Fibroblast of mammary gland (primary cell): Measurements from ENCODE around the gene DOCK2.

Experiments used
- DNase-seq: peaks from one replicate; pipeline ENCODE4 v3.0.0-alpha.2; 2010; ENCODE audit warnings: low read depth
- H3K4me3 ChIP-seq: 2 replicates; pipeline ENCODE4 v1.5.1; 2011; ENCODE audit warnings: low read depth, mild to moderate bottlenecking, low read length, moderate library complexity; ENCODE audit not compliant: control insufficient read depth
- CTCF ChIP-seq: conservative IDR thresholded peaks from 2 replicates; pipeline ENCODE4 v1.5.1; 2011; ENCODE audit warnings: low read depth, low read length, inconsistent platforms; ENCODE audit not compliant: control insufficient read depth, insufficient read depth

DOCK2 gene

GRCh38 chr5:169754737-169755136 is 117.7 kb downstream of the DOCK2 start:
- TF ChIP-seq CTCF: no peak
- DNase-seq: no peak
- no peak overlapping the region for H3K4me3 ChIP-seq

GRCh38 chr5:169756071-169756765 is 119.1 kb downstream of the DOCK2 start:
- TF ChIP-seq CTCF: no peak
- no peak overlapping the region for H3K4me3 ChIP-seq
- DNase-seq: no peak

GRCh38 chr5:169757016-169757415 is 119.9 kb downstream of the DOCK2 start:
- DNase-seq: no peak

GRCh38 chr5:169758886-169759285 is 121.8 kb downstream of the DOCK2 start:
- no peak overlapping the region for H3K4me3 ChIP-seq
- TF ChIP-seq CTCF: no peak
- no peak for DNase-seq

More at GRCh38 chr5:169757016-169757415, 119.9 kb downstream of the DOCK2 start:
- TF ChIP-seq CTCF: no peak
- no peak overlapping the region for H3K4me3 ChIP-seq

- DNase-seq: no peak
- H3K4me3 ChIP-seq: no peak overlapping the region
- no peak for TF ChIP-seq CTCF
These were observed 123.2 kb downstream of the DOCK2 start for GRCh38 chr5:169760229-169760628.

- H3K4me3 ChIP-seq: no peak overlapping the region
- peak; percentile 21 for DNase-seq
- TF ChIP-seq CTCF: no peak
These were observed 125.4 kb downstream of the DOCK2 start for GRCh38 chr5:169762338-169763095.
